Measurements from ENCODE around the gene DPT. TPM values are rescaled to one million over a fixed set of nuclear protein-coding genes. Genes with fewer than 3 reads are reported as not detected.

The DPT gene
- total RNA-seq, 4 donors from 2014 or later = 7.2 to 23.6 (median 14.4) TPM

DNA sequence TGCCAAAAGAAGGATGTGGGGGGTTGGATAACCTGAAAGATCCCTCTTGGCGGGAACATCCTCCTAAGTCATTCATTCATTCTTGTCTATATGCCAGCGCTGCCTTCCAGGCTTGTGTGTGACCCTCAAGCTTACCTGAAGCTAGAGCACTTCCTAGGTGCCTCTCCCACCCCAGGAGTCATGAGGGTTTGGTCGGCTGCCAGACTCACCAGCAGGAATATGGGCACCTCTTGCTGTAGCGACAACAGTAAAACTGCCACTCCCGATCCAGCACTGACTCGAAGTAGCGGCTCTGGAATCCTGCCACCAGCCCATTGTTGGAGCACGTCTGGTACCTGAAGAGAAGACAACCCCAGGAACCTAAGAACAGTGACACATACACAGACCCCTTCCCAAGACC is 15.0 kb downstream of the DPT start:
- DNase-seq (ENCODE audit: low spot score in 2 of 2) = no peak
- WGBS = 56% methylated on average over 8 of the region's 8 CpGs
- no peaks in the 10 kb centered on the region for H3K36me3 ChIP-seq
- TF ChIP-seq, protein P1, sequence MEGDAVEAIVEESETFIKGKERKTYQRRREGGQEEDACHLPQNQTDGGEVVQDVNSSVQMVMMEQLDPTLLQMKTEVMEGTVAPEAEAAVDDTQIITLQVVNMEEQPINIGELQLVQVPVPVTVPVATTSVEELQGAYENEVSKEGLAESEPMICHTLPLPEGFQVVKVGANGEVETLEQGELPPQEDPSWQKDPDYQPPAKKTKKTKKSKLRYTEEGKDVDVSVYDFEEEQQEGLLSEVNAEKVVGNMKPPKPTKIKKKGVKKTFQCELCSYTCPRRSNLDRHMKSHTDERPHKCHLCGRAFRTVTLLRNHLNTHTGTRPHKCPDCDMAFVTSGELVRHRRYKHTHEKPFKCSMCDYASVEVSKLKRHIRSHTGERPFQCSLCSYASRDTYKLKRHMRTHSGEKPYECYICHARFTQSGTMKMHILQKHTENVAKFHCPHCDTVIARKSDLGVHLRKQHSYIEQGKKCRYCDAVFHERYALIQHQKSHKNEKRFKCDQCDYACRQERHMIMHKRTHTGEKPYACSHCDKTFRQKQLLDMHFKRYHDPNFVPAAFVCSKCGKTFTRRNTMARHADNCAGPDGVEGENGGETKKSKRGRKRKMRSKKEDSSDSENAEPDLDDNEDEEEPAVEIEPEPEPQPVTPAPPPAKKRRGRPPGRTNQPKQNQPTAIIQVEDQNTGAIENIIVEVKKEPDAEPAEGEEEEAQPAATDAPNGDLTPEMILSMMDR (IDR thresholded peaks at IDR 0.05) = no peak
- no peak for TF ChIP-seq EP300 (IDR thresholded peaks at IDR 0.05)
- TF ChIP-seq POLR2AphosphoS5 (IDR thresholded peaks at IDR 0.05) = no peak
- TF ChIP-seq POLR2A (IDR thresholded peaks at IDR 0.05) = no peak
- peaks cover 2% of the 10 kb centered on the region for H3K4me1 ChIP-seq
- no peak overlapping the region for H3K27ac ChIP-seq
- no peaks in the 10 kb centered on the region for H3K9me3 ChIP-seq
- H3K4me3 ChIP-seq = no peak overlapping the region
- no peaks in the 10 kb centered on the region for H3K27me3 ChIP-seq

DNA sequence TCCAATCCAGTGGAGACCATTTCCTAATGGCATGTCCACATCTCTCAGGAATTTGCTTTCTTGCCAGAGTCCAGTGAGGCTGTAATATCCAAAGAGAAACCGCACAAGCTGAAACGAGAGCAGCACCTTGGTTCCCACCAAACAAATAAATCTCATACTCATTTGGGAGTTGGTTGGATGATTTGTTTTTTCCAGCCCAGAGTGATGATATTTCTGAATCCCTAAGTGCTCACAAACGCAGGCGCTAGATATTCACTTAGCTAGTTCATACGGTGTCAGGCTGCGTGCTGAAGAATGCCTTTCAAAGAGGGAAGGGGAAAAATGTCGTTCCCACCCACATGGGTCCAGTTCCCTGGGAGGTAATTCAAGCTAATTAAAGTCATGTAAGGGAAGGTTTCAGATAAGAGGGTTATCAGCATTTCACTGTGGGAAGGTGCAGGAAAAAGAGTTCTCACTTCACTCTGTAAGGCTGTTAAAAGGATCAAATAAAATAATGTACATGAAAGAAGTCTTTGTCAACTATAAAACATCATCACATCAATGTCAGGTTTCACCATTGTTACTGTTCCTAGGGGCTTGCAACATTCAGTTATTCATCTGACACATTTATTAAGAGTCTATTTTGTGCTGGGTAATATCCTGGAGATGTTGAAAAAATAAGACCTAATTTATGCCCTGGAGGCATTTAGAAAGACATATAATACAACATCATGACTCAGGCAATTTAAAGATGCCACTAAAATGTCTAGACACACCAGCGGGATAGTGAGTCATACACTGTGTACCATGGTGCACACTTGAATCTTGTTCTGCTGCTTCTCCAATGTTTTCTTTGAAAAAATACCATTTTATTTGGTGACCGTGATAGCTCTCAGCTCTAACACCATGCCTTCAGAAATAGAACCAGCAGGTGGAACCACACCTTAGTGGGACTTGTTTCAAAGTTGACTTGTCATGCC is 19.3 kb downstream of the DPT start:
- DNase-seq (ENCODE audit: low spot score in 2 of 2) = no peak
- WGBS = 44% methylated on average over 9 of the region's 9 CpGs
- Histone ChIP-seq H3K4me1 (peaks cover 17% of the 10 kb centered on the region), H3K9me3 (no peaks in the 10 kb centered on the region), H3K36me3 (no peaks in the 10 kb centered on the region), H3K27me3 (no peaks in the 10 kb centered on the region), H3K4me3 (no peak overlapping the region), H3K27ac (peak overlapping the region; percentile 66)
- TF ChIP-seq EP300 (IDR thresholded peaks at IDR 0.05) = no peak
- no peak for TF ChIP-seq POLR2AphosphoS5 (IDR thresholded peaks at IDR 0.05)
- no peak for TF ChIP-seq POLR2A (IDR thresholded peaks at IDR 0.05)
- TF ChIP-seq, protein P1 (IDR thresholded peaks at IDR 0.05) = no peak

DNA sequence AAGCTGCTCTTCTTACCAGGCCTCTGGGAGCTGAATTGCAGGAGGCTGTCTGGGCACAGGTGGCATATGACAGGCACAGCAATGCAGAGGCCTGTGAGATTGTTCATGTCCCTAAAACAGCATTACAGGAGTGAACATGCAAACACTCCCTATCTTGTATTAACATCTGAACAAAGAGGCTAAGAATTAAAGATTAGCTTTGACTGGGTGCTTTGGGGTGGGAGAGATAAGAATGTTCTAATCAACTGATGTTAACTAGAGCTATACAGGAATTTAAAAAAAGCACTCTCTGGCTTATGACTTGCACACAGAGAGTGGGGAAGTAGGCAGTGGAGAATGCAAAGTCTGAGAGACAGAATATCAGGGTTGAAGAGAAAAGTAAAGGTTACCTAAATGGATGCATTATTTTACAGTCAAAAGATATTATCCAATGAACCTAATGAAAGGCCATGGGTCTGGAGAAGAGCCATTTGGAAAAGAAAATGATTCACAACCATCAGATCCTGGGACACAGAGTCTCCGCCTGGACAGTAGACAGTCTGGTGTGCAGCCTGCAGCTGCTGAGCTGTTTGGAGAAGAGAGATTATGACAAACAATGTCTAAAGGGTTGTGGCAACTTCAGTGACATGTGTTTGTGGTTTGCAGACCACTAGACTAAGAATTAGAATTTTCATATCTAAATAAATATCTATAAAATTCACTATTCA is 20.2 kb downstream of the DPT start:
- TF ChIP-seq, protein P1 (IDR thresholded peaks at IDR 0.05) = no peak
- TF ChIP-seq POLR2A (IDR thresholded peaks at IDR 0.05) = no peak
- TF ChIP-seq POLR2AphosphoS5 (IDR thresholded peaks at IDR 0.05) = no peak
- TF ChIP-seq EP300 (IDR thresholded peaks at IDR 0.05) = no peak
- Histone ChIP-seq H3K9me3 (no peaks in the 10 kb centered on the region), H3K27me3 (no peaks in the 10 kb centered on the region), H3K4me3 (no peak overlapping the region), H3K4me1 (peaks cover 17% of the 10 kb centered on the region), H3K27ac (peak overlapping the region; percentile 66), H3K36me3 (no peaks in the 10 kb centered on the region)
- 54% methylated on average over 1 of the region's 1 CpG for WGBS
- no peak for DNase-seq (ENCODE audit: low spot score in 2 of 2)

DNA sequence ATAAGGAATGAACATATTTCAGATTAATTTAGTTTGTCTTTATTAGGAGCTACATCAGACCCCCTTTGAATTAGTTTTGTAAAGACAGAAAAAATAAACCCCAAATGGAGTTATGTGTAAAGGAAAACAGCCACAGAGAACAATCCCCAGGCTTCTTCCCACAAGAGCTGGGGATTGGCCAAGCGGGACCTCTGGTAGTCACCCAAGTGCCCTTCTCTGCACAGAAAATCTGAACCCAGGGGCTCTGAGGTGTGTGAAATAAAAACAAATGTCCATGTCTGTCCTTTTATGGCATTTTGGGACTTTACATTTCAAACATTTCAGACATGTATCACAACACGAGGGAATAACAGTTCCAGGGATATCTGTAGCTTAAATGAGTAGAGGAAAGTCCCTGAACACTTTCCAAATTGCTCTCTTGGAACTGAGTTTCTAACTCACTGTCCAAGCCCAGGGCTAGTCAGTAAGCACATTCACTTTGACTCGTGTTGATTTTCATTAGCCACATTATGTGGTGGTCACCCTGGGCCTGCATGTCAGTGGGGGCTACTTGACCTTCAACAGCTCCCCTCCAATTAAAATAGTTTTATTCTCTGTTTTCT is 22.5 kb downstream of the DPT start:
- H3K9me3 ChIP-seq = no peaks in the 10 kb centered on the region
- H3K27ac ChIP-seq = no peak overlapping the region
- no peak for DNase-seq (ENCODE audit: low spot score in 2 of 2)
- no peak overlapping the region for H3K4me3 ChIP-seq
- 45% methylated on average over 3 of the region's 3 CpGs for WGBS
- H3K36me3 ChIP-seq = no peaks in the 10 kb centered on the region
- H3K27me3 ChIP-seq = no peaks in the 10 kb centered on the region
- H3K4me1 ChIP-seq = peaks cover 17% of the 10 kb centered on the region
- TF ChIP-seq, protein P1 (IDR thresholded peaks at IDR 0.05) = no peak
- TF ChIP-seq POLR2A (IDR thresholded peaks at IDR 0.05) = no peak
- no peak for TF ChIP-seq EP300 (IDR thresholded peaks at IDR 0.05)
- TF ChIP-seq POLR2AphosphoS5 (IDR thresholded peaks at IDR 0.05) = no peak
